GM18909 (cell line): Measurements from ENCODE around the gene ADAM8.

Experiments
- ATAC-seq: cut with Tn5 transposase; IDR thresholded peaks from one replicate; pipeline ENCODE4 v1.9.1; 2021; ENCODE audit warnings: mild to moderate bottlenecking; ENCODE audit not compliant: unreplicated experiment, poor library complexity

Gene ADAM8

DNA sequence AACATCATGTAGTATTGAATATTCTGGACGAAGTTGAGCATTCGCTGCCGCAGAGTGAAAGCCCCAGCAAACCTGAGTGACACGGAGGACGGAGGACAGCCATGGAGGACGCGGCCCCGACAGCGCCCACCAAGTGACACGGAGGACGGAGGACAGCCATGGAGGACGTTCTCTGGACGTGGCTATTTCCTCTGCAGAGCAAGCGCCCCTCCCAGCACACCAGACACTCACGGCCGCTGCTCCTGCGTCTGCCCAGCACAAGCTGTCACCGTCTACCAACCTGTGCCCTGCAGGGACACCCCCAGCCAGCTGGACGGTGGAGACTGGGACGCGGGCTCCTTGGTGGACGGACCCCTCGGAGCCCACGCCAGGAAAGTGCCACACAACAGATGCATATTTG is 7.3 kb upstream of the ADAM8 start:
- ATAC-seq: no peak

DNA sequence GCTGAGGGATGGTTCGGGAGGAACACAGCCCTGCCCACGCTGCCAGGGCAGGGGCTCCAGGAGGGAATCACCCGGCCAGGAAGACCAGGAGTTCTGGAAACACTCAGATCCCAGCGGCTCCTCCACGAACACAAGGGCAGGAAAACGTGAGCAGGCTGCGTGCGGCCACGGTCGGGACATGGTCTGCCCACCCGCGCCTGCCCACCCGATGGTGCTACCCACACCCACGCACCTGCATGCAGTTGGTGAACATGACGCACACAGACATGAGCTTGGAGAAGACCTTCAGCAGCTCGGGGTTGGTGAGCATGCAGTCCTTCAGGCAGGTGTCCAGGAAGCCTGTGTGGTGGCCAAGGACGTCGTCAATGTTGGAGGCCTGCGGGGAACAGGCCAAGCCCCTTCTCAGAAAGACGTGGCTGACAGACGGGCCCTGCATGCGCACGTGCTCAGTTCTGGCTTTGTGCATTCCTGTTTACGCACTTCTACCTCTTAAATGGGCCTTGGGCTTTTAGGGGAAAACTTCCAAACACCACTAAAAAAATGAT is 6.2 kb upstream of the ADAM8 start:
- ATAC-seq: no peak

DNA sequence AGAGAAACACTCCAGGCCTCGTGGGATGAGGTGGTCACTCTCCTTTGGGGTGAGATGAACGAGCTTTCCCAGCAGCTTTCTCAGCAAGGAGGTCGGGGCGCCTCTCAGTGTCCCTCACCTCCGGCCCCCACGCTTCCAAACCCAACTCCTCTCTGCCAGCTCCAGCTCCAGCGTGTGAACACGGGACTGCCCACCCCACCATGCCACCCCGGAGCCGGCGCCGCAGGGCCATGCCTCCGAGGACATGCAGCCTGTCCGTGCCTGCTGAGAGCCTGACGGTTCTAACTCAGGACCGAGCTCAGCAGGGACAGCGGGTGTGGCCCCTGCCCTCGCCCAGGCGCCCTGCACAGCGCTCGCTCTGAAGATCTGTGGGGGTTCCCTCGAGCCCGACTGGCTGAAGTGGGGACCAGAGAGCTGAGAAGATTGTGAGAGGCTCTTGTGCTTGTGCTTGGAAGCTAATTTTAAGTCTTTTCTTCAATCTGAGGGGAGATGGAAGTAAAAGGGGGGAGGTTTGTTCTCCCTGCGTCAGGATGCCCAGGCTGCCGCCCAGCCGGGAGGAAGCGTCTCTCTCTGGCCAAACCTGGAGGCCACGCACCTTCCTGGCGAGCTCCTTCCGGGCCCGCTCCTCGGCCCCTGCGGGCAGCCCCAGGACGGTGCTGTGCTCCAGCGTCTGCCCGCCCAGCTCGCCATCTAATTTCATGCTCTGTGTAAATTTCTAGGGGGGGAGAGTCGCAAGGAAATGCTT is 5.1 kb upstream of the ADAM8 start:
- ATAC-seq: no peak

DNA sequence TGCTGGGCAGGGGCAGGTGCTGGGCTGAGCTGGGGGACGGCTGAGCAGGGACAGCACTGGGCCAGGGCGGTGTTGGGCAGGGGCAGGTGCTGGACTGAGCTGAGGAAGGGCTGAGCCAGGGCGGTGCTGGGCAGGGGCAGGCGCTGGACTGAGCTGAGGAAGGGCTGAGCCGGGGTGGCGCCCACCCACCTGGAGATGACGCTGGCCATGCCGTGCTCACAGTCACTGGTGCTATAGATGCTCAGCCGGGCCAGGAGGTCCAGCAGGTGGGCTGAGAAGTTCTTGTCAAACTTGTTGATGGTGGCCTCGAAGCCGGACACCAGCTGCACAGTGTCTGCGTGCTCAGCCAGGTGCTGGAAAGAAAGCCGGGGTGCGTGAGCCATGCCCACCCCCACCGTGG is 4.4 kb upstream of the ADAM8 start:
- no peak for ATAC-seq

DNA sequence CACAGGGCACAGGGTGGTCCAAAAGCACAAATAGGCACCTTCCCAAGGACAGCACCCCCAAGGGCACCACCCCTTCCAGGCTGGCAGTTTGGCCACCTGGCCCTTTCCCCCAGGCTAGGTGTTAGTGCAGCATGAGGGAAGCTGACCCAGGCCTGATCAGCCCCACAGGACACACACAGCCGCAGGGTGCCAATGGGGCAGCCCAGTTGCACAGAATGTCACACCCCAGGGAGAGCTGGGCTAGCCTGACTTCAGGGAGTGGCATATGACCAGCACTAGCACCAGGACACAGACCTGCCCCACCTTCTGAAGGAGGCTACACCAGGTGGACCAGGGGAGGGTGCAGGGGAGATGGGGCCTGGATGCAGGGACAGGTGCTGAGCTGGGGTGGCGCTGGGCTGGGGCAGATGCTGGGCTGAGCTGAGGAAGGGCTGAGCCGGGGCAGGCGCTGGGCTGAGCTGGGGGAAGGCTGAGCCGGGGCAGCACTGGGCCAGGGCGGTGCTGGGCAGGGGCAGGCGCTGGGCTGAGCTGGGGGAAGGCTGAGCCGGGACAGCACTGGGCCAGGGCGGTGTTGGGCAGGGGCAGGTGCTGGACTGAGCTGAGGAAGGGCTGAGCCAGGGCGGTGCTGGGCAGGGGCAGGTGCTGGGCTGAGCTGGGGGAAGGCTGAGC is 3.9 kb upstream of the ADAM8 start:
- ATAC-seq: no peak

DNA sequence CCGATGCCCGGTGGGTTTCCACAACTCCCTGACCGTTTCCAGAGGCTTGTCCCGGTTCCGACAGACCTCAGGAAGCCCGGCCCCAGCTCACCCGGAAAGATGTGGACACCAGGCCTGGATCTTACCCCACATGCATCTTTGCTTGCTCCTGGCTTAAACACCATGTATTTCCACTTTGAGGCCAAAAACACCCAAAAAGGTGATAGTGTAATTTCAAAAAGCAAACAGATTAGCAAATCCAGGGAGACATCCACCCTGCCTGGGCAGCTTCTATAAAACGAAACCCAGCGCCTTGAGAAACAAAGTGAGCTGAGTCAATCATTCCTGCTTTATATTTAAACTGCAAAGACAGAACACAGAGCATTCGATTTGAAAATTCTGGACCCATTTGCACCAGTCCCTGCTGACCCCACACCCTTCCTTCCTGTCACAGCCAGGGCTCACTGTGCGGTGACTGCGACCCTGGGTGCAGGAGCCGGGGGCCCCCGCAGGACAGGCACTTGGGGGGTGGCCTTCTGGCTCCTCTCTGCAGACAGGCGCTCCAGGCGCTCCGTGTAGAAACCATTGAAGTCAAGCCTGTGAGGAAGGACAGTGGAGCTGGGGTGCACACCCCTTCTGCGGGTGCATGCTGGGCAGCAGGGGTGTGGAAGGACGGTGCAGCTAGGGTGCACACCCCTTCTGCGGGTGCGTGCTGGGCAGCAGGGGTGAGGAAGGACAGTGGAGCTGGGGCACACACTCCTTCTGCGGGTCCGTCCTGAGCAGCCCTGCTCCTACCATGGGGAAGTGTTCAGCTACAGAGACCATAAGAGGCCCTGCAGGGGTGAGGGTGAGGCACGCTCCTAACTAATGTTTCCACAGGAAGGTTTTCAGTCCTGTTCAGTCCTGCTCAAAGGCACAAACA is 2.9 kb upstream of the ADAM8 start:
- ATAC-seq: no peak

DNA sequence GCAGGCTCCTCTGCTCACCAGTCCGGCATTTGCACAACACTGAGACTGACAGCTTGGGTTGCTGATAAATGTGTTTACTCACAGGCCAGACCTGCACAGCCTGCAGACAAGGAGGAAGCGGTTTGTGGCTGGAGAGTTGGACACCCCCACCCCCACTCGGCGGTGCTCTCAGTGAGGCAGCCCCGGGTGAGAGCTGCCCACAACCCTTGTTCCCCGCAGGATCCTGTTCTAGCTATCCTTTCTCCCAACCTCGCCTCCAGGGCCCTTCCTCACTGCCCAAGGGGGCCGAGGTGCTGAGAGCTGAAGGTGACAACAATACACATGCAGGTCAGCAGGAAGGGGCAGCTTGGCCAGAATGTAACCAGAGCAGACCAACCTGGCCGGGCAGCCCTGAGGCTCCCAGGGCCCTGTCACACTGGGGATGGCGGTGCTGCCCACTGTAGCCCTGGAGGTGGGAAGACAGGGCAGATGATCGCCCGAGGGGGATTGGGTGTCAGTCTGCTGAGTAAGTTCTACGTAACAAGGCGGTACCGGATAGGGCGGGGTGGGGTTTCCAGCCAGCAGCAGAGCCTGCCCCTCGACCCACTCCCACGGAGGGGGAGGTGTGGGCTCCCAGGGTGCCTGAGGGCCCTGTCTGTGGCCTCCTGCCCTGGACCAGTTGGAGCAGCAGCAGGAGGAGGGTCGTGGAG is 2.1 kb upstream of the ADAM8 start:
- peak; percentile 43 for ATAC-seq

DNA sequence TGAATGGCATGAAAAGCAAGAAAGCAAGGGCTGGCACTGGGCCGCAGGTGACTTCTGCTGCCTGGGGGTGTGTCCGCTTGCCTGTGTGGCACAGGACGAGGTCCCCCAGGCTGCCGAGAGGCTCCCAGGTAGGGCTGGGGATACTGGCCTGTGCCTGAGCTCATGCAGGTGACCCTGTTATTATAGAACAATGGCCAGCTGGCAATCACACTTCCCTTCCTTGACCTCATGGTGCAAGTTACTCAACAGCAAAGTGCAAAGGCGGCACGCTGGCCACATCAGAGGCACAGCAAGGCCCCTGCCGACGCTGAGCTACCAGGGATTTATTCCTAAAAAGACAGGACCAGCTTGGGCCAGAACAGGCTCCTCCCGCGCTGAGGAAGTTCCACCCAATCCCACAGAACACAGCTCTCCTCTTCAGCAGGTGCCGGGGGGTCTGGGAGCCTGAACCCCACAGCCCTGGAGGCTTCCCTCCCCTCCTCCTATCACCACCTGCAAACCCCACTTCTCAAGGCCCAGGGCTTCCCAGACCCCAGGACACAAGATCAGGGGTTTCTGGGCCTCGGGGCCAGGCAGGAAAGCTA is 1.4 kb upstream of the ADAM8 start:
- no peak for ATAC-seq

DNA sequence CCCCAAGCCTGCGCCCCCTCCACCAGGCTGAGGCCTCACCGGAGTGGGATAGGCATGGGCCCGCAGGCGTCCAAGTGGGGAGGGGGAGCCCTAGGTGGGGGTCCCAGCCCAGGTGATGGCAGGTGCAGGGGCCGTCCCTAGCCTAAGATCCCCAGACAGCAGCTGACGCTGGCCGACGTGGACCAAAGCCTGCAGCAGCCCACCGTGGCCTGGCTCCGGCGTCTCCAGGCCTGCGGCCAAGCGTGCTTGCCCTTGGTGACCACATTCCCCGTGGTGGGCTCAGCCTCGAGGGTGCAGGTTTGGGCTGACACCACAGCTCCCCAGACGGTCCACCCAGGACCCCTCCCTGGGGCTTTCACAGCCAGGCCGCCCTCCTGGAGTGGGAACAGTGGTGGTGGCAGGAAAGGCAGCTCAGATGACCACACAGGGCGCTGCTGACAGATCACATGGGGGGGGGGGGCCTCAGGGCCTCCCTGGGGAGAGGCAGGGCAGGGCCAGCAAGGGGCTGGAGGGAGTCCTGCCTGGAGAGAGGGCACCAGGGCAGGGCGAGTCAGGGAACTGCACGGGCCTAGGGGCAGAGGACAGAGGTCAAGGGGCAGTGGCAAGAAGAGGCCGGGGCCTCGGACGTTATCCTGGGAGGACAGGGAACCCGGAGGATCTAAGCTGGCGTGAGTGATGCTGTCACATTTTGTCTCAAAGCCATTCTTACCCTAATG is 767 bp upstream of the ADAM8 start:
- no peak for ATAC-seq

DNA sequence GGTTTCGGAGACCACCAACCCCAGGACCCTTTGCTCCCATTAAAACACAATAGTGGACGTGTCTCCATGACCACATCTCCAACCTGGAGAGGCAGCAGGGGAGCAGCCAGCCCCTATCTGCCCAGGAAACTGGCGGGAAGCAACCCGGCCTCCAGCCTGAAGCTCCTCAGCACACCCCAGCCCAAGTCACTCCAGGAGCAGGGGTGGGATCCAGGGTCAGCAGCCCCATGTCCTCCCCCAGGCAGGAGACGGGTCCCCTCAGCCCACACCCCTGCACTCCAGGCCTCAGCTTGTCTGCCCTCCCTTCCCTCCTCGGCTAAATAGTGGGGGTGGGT is 601 bp downstream of the ADAM8 start:
- no peak for ATAC-seq

DNA sequence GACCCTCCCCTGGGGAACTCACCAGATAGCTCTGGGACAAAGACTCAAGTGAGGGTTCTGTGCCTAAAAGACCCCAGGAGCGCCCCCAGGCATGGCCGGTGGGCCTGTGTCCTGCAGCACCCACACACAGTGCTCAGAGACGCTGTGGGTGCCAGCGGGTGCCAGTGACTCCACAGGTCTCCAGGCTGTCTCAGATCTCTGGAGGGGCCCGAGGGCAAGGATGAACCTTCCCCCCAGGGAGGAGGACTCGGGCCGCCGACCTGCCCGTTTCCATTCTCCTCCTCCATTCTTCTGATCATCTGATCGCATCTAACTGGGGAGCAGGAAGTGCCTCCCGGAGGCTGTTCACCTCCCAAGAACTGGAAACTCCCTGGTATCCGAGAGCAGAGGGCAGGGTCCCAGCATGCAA is 980 bp downstream of the ADAM8 start:
- peak; percentile 31 for ATAC-seq

DNA sequence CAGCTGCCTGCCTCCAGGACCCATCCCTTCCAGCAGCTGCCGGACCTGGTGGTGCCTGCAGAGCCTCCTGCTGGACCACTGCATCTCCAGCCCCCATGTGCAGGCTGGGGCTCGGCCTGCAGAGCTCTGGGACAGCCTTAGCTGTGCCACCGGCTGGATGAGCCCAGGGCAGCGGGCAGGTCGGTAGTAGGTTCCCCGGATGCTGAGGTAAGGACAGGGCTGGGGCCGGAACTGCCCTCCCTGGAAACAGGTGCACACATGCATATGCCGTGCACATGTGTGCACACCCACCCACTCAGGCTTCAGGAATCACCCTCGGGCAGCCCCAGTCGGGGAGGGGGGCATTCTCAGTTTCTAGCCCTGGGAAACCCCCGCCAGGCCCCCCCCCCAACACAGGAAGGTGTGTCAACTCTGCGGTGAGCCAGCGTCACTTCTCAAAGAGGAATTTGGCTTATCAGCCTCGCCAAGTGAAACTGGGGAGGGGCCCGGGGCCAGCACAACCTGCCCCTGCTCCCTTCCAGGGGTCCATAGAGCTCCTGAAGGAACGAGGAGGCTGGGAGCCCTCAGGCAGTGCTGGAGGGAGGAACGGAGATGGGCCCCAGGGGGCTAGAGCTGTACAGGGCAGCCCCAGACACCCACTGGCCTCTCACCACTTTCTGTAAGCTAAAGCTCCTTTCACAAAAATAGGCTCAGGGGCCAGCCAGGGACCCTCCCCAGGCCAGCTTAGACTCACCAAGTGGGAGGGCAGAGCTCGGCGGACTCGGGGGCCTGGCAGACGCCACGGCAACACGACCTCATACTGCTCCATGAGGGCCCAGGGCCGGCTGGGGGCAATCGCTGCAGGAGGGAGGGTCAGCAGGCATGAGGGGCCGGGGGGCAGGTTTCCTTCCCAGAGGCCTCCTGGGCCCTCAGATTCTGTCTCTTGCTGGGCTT is 1.7 kb downstream of the ADAM8 start:
- peak; percentile 53 for ATAC-seq

DNA sequence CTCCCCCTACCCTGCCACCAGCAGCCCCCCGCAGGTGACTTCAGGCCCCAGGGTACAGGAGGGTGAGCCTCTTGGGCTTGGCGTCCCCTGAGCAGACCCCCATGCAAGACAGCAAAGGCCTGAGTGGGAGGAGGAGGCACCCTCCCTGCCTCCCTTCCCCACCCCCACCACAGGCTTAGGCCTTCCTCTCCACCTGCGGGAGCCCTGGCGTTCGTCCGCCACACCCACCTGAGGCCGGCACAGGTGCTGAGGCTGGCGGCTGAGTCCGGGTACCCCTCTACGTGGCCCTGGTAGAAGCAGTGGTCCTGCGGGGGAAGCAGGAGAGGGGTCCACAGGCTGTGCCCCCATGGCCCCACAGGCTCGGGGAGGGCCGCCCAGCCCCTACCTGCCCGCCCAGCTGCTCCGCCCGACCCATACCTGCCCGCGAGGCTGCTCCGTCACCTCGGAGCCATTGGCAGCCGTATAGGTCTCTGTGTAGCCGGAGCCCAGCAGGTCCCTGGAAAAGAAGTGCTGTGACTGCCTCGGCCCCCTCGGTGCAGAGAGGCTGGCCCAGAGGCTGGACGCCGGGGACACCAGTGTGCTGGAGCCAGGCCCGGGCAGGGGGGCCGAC is 3.0 kb downstream of the ADAM8 start:
- no peak for ATAC-seq

DNA sequence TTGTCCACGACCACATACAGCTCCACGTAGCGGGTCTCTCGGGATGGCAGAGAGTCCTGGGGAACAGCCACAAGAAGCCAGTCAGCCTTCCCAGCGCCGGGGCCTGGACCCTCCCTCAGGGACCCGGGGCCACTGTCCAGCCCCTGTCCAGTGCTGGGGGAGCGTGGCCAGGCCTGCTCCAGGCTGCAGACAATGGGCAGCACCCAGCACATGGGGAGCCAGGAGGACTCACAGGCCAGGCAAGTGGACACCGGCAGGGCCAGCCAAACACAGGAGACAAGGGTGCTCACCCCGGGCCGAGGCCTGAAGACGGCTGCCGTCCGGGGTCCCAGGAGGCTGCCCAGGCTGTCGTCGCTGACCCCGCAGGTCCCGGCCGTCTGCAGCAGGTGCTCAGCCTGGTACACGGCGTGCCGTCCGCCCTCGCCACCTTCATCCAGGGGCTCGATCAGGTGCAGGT is 3.7 kb downstream of the ADAM8 start:
- no peak for ATAC-seq

DNA sequence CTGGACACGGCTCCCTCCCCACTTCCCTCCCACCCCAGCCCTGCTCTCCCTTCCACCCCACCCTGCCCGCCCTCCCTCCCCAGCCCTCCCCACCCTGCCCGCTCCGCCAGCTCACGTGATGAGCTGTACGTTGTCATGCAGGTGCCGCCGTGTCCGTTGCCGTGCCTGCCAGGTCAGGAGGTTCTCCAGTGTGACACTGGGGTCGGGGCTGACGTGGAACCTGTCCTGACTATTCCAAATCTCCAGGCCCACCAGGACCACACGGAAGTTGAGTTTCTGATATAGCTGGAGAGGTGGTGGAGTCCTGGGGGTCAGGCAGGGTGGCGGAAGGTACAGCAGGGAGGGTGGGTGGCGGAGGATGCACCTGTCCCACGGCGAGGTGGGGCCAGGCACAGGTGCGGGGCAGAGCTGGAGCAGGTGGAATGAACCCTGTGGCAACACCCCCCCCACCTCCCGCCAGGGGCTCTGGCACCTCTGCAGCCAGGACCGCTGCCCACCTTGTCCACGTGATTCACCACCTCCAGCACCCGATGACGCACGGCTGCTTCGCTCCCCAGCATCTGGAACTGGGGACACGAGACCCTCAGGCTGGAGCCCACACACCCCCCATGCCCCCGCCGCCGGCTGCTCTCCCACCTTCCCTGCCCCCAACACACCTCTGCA is 4.2 kb downstream of the ADAM8 start:
- ATAC-seq: no peak

DNA sequence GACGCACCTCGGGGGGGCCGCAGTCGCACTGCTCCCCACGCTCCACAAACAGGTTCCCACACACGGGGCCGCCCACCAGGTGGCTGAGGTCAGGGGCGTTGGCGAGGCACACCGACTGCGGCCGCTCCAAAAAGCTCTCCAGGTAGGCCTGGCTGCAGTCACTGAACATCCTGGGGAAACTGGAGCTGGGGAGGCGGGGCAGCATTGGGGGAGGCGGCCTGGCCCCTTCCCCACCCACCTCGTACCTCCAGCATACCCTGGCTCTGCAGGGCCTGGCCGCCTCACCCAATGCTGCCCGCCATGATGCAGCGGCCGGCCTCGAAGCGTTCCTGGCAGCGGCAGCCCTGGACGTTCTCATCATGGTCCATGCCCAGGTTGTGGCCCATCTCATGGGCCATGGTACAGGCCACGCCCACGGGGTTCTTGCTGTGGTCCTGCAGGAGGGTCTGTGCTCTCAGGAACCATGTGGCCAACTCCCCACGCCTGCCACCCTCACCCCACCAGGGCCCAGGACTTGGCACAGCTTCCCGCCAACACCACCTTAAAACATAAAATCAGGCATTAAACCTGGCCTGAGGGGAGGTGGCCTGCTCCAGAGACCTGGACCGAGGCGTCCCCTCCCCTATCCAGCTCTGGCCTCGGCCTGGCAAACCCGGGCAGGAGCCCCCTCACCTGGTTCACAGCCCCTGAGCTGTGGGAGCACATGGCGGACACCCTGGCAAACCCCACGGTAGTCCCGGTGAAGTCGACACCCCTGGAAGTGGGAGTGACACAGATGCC is 5.0 kb downstream of the ADAM8 start:
- no peak for ATAC-seq
